DMS114 treated with DMSO at 0.1 percent for 48 hours (cell line): Measurements from ENCODE around the gene POLG2.

Source experiments
- DNase-seq: peaks from one replicate; lab custom pipeline; 2025; ENCODE audit not compliant: unreplicated experiment; lab: John Stamatoyannopoulos, UW

Gene POLG2

DNA sequence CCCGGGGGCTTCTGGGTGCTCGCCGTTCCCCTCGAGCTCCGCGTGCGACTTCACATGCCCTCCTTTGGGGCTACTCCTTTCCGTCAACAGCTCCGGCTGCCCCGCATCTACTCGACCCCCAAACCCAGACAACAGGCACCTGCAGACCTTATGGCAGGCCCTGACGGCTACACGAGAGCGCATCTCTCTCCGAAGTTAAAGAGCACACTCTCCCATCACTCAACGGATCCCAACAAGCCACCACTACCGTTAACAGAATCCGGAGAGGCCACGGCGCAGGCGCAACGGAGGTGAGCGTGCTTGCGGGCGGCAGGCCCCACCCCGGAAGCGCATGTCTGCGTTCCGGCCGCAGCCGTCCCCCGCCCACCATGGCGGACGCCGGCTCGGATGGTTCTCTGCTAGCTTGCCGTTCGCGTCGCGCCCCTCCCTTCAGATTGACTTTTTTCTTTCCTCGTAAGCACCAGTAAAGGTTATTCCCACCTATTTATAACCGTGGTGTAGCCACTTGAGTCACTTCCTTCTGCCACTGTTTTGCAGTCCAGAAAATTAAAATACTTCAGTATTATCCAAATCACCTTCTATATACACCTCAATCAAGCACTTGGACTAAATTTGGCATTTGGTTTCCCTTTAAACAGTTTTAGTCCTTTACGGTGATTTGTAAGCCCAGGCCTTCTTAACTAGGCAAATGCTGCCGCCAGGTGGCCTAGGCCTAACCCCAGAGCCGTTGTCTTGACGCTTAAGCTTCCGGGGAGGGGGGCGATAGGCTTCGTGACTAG, at the start of gene POLG2:
TSS of gene POLG2 (minus strand) at position 269 of the 779 bp plus-strand sequence. CDS start at position 183, 86 bp downstream.
- DNase-seq, result peak; percentile 85

DNA sequence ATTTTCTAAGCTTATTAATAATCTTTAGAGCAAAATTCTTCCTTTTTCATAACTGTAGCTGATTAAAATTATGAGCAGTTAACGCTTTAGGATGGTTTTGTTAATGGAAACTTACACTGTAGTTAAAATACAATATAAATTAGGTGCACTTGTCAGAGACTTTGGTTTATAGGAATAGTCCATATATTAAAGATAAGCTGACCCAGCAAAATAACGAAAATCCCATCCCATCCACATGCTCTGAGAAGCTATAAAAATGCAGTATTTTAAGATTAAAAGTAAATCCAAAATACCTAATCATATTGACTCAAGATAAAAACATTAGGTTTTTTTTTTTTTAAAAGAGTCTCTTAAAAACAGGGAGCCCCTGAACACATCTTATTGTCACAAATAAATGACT, 47.9 kb upstream of the POLG2 start:
- no peak for DNase-seq

DNA sequence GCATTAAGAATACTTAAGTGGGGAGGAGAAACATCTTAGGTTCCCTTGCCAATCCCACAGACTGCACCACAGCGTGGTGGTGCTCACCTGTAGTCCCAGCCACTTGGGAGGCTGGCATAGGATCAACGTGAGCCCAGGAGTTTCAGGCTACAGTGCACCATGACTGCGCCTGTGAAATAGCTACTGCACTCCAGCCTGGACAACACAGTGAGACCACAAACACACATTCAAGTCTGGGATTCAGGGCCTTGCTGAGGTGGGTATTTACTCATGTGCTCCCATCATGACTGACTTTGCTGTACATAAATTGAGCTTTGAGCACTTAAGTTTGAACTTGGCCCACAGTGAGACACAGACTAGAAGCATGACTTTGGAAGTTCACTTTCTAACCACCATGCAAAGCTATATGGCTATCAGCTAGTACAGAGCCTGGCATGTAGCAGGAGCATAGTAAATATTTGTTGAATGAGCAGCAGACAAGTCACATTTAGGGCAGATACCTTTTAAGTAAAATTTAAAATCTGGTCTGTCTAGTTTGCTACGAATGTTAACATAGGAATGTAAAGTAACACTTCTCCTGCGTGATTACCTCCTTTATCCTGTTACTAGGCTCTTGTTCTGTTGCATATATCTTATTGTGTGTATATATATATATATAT, 43.4 kb upstream of the POLG2 start:
- no peak for DNase-seq

DNA sequence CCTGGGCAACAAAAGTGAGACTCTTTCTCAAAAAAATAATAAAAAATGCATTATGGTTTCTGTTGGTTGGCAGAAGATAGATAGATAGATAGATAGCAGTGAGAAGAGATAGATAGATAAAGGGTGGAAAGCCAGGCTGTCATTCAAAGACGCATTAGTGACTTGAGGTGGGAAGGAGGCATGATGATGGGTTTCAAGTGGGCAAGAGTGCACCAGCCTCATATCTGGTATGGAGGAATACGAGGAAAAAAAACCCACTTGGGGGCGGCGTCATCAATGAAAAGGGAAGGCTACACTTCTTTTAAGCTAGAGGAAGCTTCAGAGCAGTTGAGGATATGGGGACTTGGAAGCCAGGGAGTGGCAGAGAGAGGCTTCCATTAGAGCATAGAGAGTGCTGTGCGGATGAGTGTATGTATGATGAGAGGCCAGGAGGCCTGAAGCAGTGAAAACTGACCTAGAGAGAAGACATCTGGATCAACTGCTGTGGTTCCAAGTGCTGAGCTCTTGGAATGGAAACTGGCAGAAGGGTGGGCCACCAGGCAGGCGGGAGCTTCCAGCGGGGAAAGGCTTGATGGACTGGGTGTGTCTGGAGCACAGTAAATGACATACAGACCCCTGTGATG, 41.8 kb upstream of the POLG2 start:
- DNase-seq, result no peak

- no peak for DNase-seq
These were observed 40.6 kb upstream of the POLG2 start for GRCh38 chr17:64537488-64537887.

DNA sequence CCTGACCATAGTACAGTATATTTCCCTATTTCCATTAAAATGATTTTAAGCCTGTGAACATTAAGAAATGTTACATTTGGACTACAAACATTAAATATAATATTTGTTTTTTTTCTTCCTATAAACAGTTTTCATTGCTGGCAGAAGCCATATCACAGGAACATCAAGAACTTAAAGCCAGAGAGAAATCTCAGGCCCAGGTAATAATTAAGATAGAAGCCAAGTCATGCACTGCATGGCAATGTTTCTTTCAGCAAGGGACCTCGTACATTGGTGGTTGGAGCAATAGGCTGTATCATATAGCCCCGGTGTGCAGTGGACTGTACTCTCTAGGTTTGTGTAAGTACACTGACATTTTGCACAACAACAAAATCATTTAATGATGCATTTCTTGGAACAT, 40.1 kb upstream of the POLG2 start:
- no peak for DNase-seq

- DNase-seq, result no peak
These were observed 38.5 kb upstream of the POLG2 start for GRCh38 chr17:64535357-64535756.

DNA sequence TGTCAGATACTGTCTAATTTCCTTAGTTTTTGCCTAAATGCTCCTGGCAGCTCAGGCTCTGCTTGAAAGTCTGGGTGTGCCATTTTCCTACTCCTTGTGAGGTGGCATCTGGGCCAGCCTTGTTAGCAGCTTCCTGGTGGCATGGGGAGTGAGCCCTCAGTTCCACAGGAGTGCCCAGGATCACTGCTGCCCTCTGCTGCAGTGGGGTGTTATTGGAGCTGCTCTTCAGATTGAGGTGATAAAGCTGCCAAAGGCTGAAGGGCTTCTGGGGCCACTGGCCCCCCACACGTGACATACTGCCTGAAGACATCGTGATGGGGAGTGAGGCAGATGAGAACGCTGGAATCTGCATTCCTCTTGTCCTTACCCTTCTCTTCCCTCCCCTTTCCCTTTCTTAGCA, 37.3 kb upstream of the POLG2 start:
- no peak for DNase-seq

DNA sequence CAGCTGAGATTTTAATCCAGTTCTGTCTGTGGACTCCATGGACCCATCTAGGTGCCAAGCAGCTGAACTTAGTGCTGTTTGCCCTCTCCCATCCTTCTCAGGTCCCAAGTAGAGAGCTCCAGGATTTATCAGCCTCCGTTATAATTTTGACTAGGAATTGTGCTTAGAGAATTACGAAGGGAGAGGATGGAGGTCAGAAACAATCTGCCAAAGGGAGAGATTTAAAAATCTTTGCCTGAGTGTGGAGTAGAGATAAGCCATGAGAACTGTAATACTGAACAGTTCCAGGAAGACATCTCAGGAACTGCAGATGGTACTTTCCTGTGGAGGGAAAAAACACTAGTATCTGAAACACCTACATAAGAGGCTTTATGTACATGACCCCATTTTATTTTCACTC, 36.9 kb upstream of the POLG2 start:
- DNase-seq, result no peak

GRCh38 chr17:64532409-64532808, 35.6 kb upstream of the POLG2 start:
- DNase-seq, result no peak

DNA sequence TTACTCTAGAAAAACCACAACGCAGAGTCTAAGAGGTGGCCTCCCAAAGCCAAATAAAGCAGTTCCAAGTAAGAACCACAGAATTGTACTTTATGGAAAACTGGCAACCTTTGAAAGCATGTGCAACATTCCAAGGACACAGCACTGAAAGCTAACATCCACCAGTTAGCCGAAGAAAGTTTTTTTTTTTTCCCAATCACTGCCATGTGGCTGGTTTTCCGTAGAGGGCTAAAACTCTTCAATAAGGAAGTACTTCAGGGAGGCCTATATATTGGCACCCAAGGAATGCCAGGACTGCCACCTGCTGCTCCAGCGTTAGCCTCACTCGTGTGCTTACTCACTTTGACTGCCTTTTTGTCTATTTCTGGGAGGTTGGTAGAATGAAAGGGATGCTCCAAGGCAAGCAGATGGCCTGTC, 35.1 kb upstream of the POLG2 start:
- no peak for DNase-seq

DNA sequence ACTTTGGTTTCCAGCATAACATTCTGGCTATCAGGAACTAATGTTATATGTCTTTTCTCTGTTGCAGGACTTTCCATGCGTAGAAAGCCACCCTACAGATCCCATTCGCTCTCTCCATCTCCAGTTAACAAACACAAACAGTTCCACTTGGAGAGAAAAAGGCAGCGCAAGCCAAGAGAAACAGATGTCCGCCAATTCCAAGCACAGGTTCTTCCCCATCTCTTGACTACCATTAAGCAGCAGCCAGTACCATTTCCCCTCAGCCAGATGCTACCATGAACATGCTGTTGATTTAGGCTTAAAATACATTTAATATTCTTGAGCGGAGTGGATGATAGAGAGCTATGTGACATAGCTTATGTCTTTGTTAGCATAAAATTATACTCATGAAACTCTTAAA, 32.4 kb upstream of the POLG2 start:
- no peak for DNase-seq

- DNase-seq, result no peak
These were observed 31.1 kb upstream of the POLG2 start for GRCh38 chr17:64527914-64528313.

DNA sequence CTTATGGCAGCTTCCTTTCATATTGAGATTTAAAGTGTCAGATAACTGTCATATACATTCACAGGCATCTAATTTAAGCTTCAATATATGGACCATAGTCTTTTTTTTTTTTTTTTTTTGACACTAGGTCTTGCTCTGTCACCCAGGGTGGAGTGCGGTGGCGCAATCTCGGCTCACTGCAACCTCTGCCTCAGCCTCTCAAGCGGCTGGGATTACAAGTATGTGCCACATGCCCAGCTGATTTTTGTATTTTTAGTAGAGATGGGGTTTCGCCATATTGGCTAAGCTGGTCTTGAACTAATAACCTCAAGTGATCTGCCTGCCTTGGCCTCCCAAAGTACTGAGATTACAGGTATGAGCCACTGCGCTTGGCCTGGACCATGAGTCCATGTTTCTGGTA, 23.5 kb upstream of the POLG2 start:
- DNase-seq, result no peak

DNA sequence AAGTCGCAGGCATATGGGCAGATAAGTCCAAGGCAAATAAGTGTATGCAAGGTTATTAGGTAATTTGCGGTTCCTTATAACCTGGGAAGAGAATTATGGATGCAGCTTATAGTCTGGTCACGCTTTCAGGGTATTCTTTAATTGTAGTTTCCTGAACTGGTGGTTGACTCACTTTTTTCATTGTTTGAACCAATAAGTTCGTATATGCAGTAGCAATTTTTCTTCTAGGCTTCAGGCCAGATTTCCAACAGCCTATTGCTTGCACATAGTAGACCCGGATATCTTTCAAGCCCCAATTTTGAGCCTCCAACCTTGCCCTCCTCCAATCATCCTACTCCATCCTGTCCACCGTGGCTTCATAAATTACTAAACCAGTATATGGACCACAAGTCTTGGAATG, 22.7 kb upstream of the POLG2 start:
- DNase-seq, result no peak

DNA sequence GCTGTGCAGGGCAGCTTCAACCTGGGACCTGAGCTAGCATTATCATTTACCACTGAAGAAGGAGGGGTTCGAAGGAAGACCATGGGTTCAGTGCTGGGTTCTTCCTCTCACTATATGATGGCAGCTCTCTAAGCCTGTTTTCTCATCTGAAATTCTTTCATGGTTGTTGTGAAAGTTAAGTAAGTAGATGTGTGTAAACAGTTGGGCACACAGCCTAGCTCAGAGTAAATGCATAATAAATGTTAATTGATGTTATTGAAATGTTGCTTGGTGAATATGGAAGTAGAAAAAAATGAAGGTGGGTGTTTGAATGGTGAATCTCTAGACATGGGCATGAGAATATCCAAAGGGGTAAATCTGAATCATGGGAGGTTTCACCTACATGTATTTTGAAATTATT, 19.0 kb upstream of the POLG2 start:
- no peak for DNase-seq

- no peak for DNase-seq
These were observed 18.6 kb upstream of the POLG2 start for GRCh38 chr17:64515419-64515818.

DNA sequence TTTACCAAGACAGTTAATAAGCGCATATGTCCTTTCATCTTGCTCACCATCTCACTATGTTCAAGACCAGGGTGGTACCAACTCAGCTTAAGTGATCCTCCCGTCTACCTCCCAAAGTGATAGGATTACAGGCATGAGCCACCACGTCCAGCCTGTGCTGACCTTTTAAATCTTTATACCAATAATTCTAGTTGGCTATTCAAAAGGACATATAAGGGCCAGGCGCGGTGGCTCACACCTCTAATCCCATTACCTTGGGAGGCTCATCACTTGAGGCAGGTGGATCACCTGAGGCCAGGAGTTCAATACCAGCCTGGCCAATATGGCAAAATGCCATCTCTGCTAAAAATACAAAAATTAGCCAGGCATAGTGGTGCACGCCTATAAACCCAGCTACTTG, 12.3 kb upstream of the POLG2 start:
- DNase-seq, result no peak

GRCh38 chr17:64508683-64509082, 11.8 kb upstream of the POLG2 start:
- no peak for DNase-seq

GRCh38 chr17:64507413-64507782, 10.5 kb upstream of the POLG2 start:
- peak; percentile 45 for DNase-seq

DNA sequence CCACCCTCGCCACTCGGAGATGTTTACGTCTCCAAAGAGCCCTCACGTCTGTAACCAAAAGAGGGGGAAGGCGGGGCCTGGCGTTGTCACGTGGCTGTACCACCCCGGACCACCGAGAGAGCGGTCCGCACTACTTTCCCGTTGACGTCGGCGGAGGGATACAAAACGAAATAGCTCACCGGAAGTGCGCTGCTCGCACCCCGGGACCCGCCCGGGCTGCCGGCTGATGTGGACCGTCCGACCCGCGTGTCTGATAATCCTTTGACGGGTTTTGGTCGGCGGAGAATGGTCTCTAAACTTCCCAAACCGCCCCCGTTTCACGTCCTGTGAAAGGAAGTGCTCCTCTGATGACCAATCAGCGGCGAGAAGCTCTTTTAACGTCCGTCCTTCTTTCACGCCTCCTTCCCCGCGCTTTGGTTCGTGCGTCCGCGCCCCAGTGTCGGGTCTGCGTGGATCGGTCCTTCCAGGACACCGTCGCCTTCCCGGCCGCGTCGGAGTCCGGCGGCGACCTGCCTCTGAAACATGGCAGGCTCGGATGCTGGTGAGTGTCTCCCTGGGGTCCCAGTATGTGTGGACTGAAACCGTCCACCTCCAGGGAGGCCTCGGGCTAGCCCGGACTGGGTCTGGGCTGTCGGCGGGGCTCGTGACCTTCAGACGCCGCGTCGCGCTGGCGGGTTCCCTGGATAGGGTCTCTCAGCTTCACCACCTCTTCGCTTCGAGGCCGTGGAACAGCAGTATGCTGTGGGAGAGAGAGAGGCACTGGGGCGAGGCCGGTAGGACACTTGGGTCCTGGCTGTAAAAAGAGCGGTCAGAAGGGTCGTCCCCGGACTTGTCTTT, 9.9 kb upstream of the POLG2 start, which contains the start of gene CEP95:
TSS of gene CEP95 (plus strand) at position 402 of the 837 bp plus-strand sequence. CDS start at position 523, 121 bp downstream.
- peak; percentile 97 for DNase-seq
